ENCODE results near the gene C16orf78.

The C16orf78 gene

GRCh38 chr16:49337814-49338350 is 35.7 kb upstream of the C16orf78 start:
- H3K27me3 ChIP-seq (ENCODE audit: insufficient read depth, poor library complexity, severe bottlenecking), result no peaks in the 10 kb centered on the region
- no peak overlapping the region for H3K27ac ChIP-seq (replicated peaks)
- no peak for DNase-seq (ENCODE audit: low read depth in 1 of 2, low spot score in 1 of 2)
- H3K4me3 ChIP-seq (replicated peaks; ENCODE audit: insufficient read depth, low read length), result no peak overlapping the region
- TF ChIP-seq CTCF (IDR thresholded peaks at IDR 0.05; ENCODE audit: insufficient read depth, low read length), result no peak

- TF ChIP-seq GABPA (IDR thresholded peaks at IDR 0.05; ENCODE audit: low read depth), result no peak
- TF ChIP-seq REST (IDR thresholded peaks at IDR 0.05; ENCODE audit: insufficient replicate concordance, low read depth), result no peak
- TF ChIP-seq CTCF (IDR thresholded peaks at IDR 0.05; ENCODE audit: insufficient read depth, low read length), result no peak
- no peak for TF ChIP-seq SPI1 (IDR thresholded peaks at IDR 0.05; ENCODE audit: borderline replicate concordance, low read depth)
- no peak for TF ChIP-seq POLR2AphosphoS5 (IDR thresholded peaks at IDR 0.05; ENCODE audit: low read depth)
- Histone ChIP-seq H3K4me3 (replicated peaks; ENCODE audit: insufficient read depth, low read length) (no peak overlapping the region), H3K27ac (replicated peaks) (no peak overlapping the region), H3K27me3 (ENCODE audit: insufficient read depth, poor library complexity, severe bottlenecking) (no peaks in the 10 kb centered on the region)
- no peak for DNase-seq (ENCODE audit: low read depth in 1 of 2, low spot score in 1 of 2)
Observed at GRCh38 chr16:49338611-49339265, 34.9 kb upstream of the C16orf78 start.

GRCh38 chr16:49340466-49340865 is 33.1 kb upstream of the C16orf78 start:
- H3K4me3 ChIP-seq (replicated peaks; ENCODE audit: insufficient read depth, low read length), result no peak overlapping the region
- no peaks in the 10 kb centered on the region for H3K27me3 ChIP-seq (ENCODE audit: insufficient read depth, poor library complexity, severe bottlenecking)
- TF ChIP-seq SPI1 (IDR thresholded peaks at IDR 0.05; ENCODE audit: borderline replicate concordance, low read depth), result no peak
- no peak for TF ChIP-seq REST (IDR thresholded peaks at IDR 0.05; ENCODE audit: insufficient replicate concordance, low read depth)
- TF ChIP-seq GABPA (IDR thresholded peaks at IDR 0.05; ENCODE audit: low read depth), result no peak
- no peak for TF ChIP-seq POLR2AphosphoS5 (IDR thresholded peaks at IDR 0.05; ENCODE audit: low read depth)
- no peak for TF ChIP-seq CTCF (IDR thresholded peaks at IDR 0.05; ENCODE audit: insufficient read depth, low read length)
- H3K27ac ChIP-seq (replicated peaks), result no peak overlapping the region
- DNase-seq (ENCODE audit: low read depth in 1 of 2, low spot score in 1 of 2), result no peak

GRCh38 chr16:49341706-49342105 is 31.9 kb upstream of the C16orf78 start:
- no peak overlapping the region for H3K4me3 ChIP-seq (replicated peaks; ENCODE audit: insufficient read depth, low read length)
- no peaks in the 10 kb centered on the region for H3K27me3 ChIP-seq (ENCODE audit: insufficient read depth, poor library complexity, severe bottlenecking)
- DNase-seq (ENCODE audit: low read depth in 1 of 2, low spot score in 1 of 2), result no peak
- no peak for TF ChIP-seq REST (IDR thresholded peaks at IDR 0.05; ENCODE audit: insufficient replicate concordance, low read depth)
- TF ChIP-seq POLR2AphosphoS5 (IDR thresholded peaks at IDR 0.05; ENCODE audit: low read depth), result no peak
- TF ChIP-seq CTCF (IDR thresholded peaks at IDR 0.05; ENCODE audit: insufficient read depth, low read length), result no peak
- no peak for TF ChIP-seq SPI1 (IDR thresholded peaks at IDR 0.05; ENCODE audit: borderline replicate concordance, low read depth)
- no peak for TF ChIP-seq GABPA (IDR thresholded peaks at IDR 0.05; ENCODE audit: low read depth)
- H3K27ac ChIP-seq (replicated peaks), result no peak overlapping the region
